Stimulated activated CD4-positive, alpha-beta T cell treated with anti-CD3 and anti-CD28 coated beads, TNF-alpha, amount 100 ng/mL, for 1 hour (primary cell): Measurements from ENCODE around the gene BCDIN3D.
A peak's percentile ranks its signal among the peaks of the same experiment; 100 is the strongest.
"Not testable (repeated sequence)": the region's sequence is repeated elsewhere in the genome, so short reads cannot be mapped to it uniquely, and the experiment has no call there.

Experiments used
- DNase-seq, 3 donors: peaks; one replicate each; pipeline ENCODE4 v3.0.0-alpha.2; 2020; ENCODE audit warnings: low read depth in 3 of 3, low spot score in 1 of 3

The BCDIN3D gene

GRCh38 chr12:49863946-49864797, 21.3 kb upstream of the BCDIN3D start:
- DNase-seq = no peak

- not testable (repeated sequence) for DNase-seq
Observed at GRCh38 chr12:49860921-49861320, 18.0 kb upstream of the BCDIN3D start.

DNA sequence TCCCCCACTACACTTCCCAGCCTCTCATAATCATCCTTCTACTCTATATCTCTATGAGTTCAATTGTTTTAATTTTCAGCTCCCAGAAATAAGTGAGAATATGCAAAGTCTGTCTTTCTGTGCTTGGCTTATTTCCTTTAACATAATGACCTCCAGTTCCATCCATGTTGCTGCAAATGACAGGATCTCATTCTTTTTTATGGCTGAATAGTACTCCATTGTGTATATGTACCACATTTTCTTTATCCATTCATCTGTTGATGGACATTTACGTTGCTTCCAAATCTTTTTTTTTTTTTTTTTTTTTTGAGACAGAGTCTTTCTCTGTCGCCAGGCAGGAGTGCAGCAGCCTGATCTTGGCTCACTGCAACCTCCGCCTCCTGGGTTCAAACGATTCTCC, 13.0 kb upstream of the BCDIN3D start:
- not testable (repeated sequence) for DNase-seq

DNA sequence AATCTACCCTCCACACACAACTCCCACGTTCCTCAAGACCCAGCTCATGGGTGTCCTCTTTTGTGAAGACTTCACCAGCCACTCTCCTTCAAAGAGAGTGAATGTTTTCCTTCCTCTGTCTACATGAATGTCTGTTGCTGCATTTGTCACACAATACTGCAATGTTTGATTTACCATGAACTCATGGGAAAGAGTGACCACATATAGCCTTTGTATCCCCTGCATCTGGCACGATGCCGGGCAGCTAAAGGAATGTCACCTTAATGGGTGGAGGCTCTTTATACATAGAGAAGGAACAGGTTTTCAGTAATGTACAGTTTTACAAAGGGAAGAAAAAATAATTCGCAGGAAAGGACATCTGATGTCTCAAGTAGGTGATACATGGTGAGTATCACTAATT, 12.1 kb upstream of the BCDIN3D start:
- DNase-seq = no peak

- no peak for DNase-seq
Observed at GRCh38 chr12:49853671-49854070, 10.8 kb upstream of the BCDIN3D start.

GRCh38 chr12:49847161-49847560, 4.3 kb upstream of the BCDIN3D start:
- no peak for DNase-seq

DNA sequence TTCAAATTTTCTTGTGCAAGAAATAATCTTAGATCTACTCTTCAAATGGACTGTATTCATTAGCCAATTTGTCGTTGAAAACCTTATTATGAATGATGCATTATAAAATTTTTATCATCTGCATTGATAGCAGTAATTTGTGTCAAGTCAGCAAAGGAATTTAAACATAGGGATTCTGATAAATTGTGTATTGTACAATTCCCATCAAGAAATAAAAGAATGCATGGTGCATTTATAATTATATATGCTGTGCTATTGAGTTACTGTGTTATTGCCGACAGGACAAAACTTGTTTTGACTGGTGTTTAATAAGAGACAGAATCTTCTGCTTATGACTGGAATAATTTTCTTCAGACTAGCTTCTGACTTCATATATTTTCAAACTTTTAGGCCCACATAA, 3.1 kb upstream of the BCDIN3D start:
- DNase-seq = no peak

DNA sequence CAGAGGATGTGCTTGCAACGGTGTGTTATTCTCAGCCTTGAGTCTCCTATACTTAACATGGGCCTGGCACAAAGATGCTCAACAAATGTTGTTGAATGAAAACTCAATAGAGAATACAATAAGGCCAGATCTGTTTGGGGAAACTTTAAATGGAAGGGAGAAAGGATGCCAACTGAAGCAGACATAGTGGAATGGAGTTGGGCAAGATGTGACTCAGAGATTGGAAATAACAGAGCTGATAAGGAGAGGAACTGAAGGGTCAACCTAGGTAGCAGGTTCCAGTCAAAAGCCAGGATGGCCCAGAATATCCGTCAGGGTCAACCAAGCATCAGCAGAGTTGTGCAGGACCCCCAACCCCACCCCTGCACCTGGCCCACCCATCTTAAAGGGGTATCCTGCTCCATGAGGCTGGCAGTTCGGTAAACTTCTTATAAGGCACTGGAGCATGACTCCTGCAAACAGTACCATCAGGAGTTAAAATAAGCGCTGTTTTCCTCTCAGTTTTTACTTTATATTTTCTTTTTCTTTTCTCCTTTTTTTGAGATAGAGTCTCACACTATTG, 1.1 kb upstream of the BCDIN3D start:
- no peak for DNase-seq

GRCh38 chr12:49843411-49843810, 505 bp upstream of the BCDIN3D start:
- DNase-seq = no peak

DNA sequence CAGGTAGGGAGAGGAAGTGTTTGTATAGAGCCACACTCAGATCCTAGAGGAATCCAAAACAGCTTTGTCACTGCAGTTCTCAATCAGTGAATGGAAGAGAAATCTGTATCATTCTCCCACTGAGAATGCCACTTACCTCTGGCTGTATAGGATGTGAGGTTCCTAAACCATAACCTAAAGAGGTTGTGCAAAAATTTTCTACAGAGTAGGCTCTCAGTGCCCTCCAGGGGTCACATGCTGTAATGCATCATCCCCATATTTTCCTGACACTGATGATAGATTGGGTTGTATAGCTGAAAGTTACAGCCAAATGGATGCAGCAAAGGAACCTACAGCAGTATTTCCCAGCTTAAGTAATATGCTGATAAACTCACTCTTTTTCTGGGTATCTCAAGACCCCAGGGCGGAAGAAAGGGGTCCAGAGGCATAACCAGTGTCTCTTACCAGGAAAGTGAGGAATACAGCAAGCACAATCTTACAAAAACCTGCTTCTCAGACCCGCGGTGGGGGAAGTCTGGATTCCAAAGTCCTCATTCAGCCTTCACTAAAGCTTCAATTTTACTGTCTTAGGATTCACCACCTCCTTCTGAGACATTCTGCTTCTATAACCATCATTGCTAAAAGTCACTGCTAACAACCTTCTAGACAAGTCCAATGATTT, 3.8 kb downstream of the BCDIN3D start:
- no peak for DNase-seq

DNA sequence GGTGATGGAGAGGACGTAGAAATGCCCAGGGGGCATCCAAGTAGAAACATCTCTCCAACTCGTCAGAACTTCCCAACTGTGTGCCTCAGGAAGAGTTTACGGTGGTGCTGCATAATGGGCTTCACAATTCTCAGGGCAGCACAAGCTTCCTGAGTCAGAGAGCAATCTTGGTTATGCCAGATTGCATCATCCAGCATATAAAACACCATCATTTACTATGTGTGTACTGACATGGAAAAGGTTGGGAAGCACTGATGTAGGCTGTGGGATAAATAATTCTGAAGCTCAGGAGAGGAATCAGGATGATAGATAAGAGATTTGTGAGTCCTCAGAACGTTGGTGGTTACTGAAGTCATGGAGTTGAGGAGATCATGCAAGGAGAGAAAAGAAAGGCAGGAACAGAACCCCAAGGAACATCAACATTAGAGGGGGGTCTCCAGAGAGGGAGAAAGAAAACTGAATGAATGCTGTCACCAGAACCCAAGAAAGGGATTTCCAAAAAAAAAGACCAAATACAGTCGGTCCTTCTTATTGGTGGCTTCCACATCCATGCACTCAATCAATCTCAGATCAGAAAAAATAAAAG, 10.0 kb downstream of the BCDIN3D start:
- DNase-seq = no peak

GRCh38 chr12:49831717-49832116, 11.2 kb downstream of the BCDIN3D start:
- DNase-seq = no peak

GRCh38 chr12:49828133-49829091, 14.5 kb downstream of the BCDIN3D start, which contains the start of gene NCKAP5L:
TSS of gene NCKAP5L (minus strand) at chr12:49828413. CDS start at chr12:49804044, 24,369 bp downstream.
- DNase-seq = peak; percentile 81 to 88 (median 85)

DNA sequence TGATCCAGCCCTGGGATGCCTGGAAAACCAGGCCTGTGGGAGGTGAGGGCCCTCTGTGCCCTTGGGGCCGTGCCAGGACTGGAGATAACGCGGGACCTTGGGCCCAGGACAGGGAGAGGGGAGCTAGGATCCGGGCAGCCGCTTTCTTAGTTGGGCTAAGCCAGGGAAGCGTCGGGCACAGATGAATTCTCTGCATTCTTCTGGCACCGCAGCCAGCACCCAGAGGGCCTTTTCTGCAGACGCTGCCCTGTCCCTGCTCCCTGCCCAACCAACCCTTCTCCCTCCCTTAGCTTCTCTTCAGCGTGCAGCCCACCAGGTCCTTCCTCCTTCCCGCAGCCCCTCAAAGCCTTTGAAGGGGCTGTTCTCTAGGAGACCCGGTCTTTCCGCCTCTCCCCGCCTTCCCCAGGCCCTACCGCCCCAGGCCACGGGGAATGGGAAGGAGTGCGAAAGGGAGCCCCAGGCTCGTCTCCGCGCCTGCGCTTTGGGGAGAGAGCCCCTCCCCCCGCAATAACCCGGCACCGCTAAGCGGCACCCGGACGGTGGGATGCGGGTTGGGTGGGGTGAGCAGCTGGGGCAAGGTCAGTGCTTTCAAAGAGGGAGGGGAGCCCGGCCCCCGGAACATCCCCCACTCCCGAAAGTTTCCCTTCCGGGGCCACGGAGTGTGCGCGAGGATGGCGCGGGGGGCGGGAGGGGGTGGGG, 15.4 kb downstream of the BCDIN3D start:
- peak in 1 of 3 donors; percentile 30 for DNase-seq

- DNase-seq = no peak
Observed at GRCh38 chr12:49827051-49827400, 15.9 kb downstream of the BCDIN3D start.

DNA sequence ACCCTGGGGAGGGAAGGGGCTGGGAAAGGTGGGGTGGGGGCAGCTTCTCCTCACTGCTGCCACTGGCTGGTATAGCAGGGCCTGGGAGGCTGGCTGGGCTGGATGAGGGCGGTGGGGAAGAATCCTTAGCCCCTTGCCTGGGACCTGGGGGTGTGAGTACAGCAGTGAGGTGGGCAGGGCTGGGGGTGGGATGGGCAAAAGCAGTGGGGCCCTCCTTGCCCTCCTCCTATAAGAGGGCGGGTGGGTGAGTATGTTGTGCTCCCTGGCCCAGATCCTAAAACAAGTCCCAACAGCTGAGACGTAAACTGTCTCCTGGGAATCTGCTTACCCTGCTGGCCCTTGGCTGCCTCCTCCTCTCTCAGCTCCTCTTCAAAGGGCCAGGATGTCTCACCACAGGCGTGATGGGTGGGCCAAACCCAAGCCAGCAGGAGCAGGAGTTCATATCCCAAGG, 16.9 kb downstream of the BCDIN3D start:
- DNase-seq = no peak

GRCh38 chr12:49825360-49825970, 17.4 kb downstream of the BCDIN3D start:
- DNase-seq = no peak

- no peak for DNase-seq
Observed at GRCh38 chr12:49824895-49825294, 18.0 kb downstream of the BCDIN3D start.

DNA sequence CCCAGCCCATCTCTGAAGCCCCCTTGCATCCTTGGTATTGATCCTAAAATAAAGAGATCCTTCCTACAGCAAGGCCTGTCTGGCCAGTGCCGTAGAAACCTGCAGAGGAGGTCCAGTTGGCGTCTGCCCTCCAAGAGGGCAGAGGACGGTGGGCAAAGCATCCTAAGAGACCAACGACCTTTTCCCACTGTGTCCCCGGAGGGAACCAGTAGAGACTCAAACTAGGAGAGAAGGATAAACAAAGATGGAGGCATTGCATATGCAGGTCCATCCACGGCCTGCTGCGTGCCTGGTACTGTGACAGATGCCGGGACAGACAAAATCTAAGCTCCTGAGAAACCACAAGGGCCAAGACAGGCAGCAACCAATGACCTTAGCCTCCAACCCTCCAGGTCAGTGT, 18.5 kb downstream of the BCDIN3D start:
- DNase-seq = no peak

- DNase-seq = no peak
Observed at GRCh38 chr12:49823951-49824350, 19.0 kb downstream of the BCDIN3D start.
